Nucleus accumbens (tissue), 56 donors: ENCODE results near the gene IQGAP3.
"Not testable (repeated sequence)": the region's sequence is repeated elsewhere in the genome, so short reads cannot be mapped to it uniquely, and the experiment has no call there.

Source experiments
- DNase-seq, 56 donors: peaks; one replicate each; lab custom pipeline; 2025; lab: John Stamatoyannopoulos, UW

Gene IQGAP3

DNA sequence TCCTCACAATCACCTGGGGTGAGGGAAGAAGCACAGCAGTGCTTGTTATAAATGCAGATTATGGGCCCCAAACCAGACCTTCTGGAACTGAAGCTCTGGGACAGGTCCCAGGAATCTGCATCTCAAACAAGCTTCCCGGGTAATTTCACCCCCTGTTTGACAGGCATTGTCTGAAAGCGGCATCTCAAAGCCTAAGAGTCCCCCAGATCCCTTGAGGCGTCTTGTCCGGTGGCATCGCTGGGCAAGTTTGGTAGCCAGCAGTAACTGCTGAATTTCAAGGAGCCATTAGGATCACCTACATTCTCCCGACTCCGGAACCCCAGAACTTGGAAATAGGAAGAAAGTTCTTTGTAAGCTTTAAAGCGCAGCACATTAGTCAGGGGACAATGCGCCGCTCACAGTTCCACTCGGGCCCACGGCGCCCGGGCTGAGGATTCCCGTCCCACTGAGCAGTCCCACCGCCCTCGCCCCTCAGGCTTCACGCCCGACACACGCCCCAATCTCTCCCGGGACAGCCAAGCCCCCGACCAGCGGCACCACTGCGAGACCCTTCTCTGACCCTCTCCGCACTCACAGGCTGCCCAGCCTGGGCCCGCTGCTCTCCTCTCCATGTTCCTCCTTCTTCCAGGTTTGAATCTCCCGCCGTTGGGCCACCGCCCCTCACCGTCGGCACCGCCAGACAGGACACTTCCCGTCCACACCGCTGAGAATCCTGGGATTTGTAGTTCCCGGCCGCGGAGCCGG is at the start of gene IQGAP3:
TSS of gene IQGAP3 (minus strand) at position 647 of the 744 bp plus-strand sequence. CDS start at position 611, 36 bp downstream.
- peak in 52 of 56 donors; percentile 12 to 85 (median 55) for DNase-seq

DNA sequence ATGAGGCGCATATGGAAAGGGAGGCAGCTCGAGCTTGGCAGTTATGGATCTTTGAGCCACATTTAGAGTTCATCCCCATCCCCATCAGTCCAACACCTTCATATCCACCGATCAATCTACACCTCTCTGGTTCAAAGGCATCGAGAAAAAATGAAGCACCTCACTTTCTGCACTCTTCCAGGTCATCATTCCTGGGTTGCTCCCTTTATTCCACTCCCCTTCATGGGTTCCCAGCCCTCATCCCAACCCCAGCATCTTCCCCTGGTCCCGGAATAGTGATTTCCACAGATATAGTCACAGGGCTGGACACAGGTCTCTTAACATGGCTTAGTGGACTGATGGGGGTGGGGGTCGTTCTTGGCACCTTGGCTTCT is 47.2 kb upstream of the IQGAP3 start:
- peak in 2 of 56 donors; percentile 27 to 57 for DNase-seq

- peak in 44 of 56 donors; percentile 14 to 83 (median 56) for DNase-seq
Measured at GRCh38 chr1:156618853-156619581, 46.7 kb upstream of the IQGAP3 start, which contains the start of gene HAPLN2. TSS of gene HAPLN2 (plus strand) at chr1:156619415. CDS start at chr1:156623491, 4,076 bp downstream.

GRCh38 chr1:156616463-156616862 is 44.1 kb upstream of the IQGAP3 start:
- peak in 49 of 56 donors; percentile 17 to 82 (median 64) for DNase-seq

GRCh38 chr1:156615946-156616345 is 43.6 kb upstream of the IQGAP3 start:
- DNase-seq: peak in 9 of 56 donors; percentile 25 to 67 (median 41)

GRCh38 chr1:156612666-156613065 is 40.3 kb upstream of the IQGAP3 start:
- no peak for DNase-seq

DNA sequence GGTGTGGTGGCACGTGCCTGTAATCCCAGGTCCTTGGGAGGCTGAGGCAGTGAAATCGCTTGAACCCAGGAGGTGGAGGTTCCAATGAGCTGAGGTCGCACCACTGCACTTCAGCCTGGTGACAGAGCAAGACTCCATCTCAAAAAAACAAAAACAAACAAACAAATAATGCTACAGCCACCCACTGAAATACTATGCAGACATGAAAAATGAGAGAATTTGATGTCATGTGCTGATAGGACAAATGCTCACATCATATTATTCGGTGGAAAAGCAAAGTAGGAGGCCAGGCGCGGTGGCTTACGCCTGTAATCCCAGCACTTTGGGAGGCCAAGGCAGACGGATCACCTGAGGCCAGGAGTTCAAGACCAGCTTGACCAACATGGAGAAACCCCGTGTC is 37.7 kb upstream of the IQGAP3 start:
- not testable (repeated sequence) for DNase-seq

GRCh38 chr1:156608981-156609380 is 36.6 kb upstream of the IQGAP3 start:
- peak in 8 of 56 donors; percentile 8 to 36 (median 18) for DNase-seq

- DNase-seq: peak in 44 of 56 donors; percentile 12 to 79 (median 42)
Measured at GRCh38 chr1:156608036-156608674, 35.8 kb upstream of the IQGAP3 start.

GRCh38 chr1:156607344-156607743 is 35.0 kb upstream of the IQGAP3 start:
- not testable (repeated sequence) for DNase-seq

GRCh38 chr1:156602557-156602993 is 30.2 kb upstream of the IQGAP3 start:
- DNase-seq: peak in 1 of 56 donors; percentile 9

GRCh38 chr1:156601892-156602291 is 29.5 kb upstream of the IQGAP3 start:
- no peak for DNase-seq

DNA sequence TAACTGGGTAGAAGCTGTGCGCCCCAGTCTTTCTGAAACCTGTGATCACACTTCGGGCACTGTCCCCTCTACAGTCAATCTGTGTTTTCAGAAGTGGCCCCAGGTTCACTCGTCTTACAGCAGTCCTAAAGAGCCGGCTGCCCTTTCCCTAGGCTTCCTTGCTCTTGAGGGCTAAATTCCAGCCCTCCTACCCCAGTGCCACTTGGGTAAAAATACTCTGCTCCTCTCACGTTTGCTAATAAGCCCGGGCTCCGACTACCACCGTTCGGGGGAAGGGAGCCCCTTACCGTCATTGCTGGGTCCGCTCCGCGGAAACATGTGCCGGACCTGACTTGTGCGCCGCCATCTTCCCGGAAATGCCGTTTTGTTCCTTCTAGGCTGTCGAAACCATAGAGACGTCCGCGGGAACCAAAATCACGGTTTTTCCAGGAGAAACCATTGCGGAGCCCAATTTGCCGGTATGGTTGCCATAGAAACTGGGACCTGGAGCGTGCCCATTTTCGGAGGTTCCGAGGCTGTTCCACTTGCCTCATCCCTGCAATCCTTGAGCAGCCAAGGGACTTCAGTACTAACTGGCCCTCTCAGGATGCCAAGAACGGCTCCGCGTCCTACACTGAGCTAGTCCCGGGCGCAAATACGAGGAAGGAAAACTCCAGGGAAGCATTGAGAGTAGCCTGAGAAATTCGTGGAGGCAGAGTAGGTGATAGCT is 28.9 kb upstream of the IQGAP3 start, which contains the start of gene GPATCH4:
TSS of gene GPATCH4 (minus strand) at position 358 of the 709 bp plus-strand sequence.
- peak in 55 of 56 donors; percentile 43 to 93 (median 74) for DNase-seq

GRCh38 chr1:156600733-156601121 is 28.4 kb upstream of the IQGAP3 start:
- no peak for DNase-seq

DNA sequence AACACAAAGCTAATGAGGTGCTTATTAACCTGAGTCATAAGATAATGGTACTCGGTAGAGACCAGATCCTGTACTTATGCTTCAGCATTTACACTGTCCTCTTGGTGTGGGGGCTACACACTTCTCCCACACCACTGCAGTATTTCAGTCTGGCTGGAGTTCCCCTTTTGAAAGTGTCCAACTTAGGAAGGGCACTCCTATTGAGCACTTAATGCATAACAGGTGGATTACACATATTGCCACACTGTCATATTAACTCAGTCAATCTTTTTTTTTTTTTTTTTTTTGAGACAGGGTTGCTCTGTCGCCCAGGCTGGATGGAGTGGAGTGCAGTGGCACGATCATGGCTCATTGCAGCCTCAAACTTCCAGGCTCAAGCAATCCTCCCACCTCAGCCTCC is 27.4 kb upstream of the IQGAP3 start:
- DNase-seq: no peak

DNA sequence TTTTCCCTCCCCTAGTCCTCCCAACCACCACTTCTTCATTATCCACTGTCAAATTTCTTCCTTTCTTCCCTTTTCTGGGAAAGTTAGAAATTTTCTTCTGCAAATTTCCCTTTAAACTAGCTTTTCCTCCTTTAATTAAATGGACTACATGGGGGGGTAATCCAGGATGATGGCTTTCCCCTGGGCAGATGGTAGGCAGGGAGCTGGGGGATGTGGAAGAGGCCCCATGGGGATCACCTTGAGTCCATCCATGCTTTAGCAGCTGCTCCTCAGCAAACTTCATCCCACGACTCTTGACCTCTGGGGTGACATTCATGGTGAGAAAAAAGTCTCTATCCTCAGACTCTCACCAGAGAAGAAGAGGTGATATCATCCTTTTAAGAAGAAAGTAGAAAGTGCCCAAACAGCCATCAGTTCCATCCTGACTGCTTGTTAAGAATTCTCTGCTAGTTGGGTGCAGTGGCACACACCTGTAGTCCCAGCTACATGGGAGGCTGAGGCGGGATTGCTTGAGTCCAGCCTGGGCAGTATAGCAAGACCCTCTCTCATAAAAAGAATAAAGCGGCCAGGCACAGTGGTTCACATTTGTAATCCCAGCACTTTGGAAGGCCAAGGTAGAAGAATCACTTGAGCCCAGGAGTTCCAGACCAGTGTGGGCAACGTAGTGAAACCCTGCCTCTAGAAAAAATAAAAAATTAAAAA is 26.5 kb upstream of the IQGAP3 start:
- no peak for DNase-seq

DNA sequence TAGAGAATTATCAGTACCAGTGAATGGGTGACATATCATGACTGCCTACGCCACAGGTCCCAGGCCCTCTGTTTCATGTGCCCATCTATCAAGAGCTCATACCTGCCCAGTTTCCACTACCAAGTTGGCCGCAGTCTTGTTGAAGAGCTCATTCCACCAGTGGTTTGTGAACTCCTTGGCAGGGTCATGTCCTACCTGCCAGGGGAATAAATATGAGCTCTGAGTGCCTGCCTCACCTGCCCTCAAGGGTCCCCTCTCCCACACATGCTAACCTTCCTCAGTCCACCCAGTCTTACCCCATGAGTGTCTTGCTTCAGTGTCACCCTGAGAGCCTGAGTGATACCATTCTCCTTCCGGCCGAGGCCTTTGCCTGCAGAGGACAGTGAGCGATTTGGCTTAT is 25.8 kb upstream of the IQGAP3 start:
- DNase-seq: no peak

- DNase-seq: no peak
Measured at GRCh38 chr1:156596426-156596825, 24.1 kb upstream of the IQGAP3 start.

- DNase-seq: no peak
Measured at GRCh38 chr1:156595016-156595415, 22.7 kb upstream of the IQGAP3 start.

- DNase-seq: no peak
Measured at GRCh38 chr1:156594190-156594589, 21.8 kb upstream of the IQGAP3 start.
